Amniotic epithelial cell (primary cell): ENCODE measurements around the gene APIP.
"Not testable (repeated sequence)": the region's sequence is repeated elsewhere in the genome, so short reads cannot be mapped to it uniquely, and the experiment has no call there.

Experiments
- DNase-seq: peaks from one replicate; pipeline ENCODE4 v3.0.0-alpha.2; 2010; ENCODE audit warnings: low read depth

APIP gene

DNA sequence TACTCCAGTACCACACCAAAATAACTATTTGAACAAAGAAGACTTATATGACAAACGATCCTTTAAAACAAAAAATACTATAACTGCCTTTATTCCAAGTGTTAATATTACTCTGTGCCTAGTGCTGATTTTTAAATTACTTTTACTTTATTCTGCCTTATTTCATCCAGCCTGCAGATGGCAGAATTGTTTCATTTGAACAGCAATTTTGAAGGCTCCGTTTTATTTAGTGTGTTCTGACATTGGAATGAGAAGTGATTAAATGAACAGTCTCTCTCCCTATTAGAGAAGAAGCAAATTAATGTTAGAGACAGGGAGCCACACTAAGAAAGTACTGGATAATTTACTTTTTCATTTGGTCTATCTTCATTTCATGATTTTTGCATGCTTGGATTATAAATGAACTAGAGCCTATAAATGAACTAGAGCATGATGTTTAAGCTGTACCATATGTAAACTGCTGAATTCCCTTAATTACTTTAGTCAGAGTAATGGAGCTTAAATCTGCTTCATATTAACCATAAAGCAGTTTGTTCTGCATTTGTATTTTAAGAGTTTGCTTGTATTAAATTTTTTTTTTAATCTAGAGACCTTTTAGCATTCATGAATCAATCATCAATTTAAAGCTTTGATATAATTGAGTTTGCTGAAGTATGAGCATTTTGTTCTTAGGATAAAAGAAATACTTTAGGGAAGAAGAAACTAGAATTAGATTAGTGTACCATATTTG lies 10.1 kb upstream of the APIP start:
- peak; percentile 58 for DNase-seq

DNA sequence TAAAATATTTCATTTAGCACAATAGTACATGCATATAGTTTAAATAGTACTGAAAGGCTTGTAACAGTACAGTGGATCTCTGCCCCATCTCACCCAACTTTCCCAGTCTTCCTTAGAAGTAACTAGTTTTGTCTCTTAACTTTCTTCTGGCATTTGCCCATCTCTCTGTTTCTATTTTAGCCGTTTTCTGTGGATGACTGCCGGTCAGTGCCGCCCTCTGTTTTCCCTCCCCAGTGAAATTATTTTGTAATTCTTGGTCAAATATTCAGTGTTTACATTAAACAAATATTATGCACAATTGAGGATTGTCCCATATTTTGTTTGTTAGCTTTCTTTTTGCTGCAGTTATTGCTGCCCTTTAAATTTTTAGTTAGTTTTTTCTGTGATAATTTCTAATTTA lies 8.5 kb upstream of the APIP start:
- no peak for DNase-seq

DNA sequence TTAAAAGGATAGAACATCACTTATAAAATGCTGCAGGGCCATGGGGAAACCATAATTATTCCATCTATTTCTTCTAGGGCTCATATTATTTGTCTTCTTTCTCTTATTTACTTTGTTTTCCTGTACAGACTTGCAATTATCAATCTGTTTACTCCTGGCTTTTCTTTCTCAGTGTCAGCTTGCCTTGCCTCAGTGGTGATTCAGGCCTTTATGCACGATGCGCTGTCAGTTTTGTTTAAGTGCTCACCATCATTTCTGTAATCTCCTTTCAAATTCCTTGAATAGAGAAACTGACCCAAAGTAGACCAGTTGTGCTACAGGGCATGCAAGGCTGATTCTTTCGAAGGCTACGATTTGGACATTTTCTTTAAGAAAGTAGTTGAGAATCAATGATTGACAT lies 5.0 kb upstream of the APIP start:
- no peak for DNase-seq

DNA sequence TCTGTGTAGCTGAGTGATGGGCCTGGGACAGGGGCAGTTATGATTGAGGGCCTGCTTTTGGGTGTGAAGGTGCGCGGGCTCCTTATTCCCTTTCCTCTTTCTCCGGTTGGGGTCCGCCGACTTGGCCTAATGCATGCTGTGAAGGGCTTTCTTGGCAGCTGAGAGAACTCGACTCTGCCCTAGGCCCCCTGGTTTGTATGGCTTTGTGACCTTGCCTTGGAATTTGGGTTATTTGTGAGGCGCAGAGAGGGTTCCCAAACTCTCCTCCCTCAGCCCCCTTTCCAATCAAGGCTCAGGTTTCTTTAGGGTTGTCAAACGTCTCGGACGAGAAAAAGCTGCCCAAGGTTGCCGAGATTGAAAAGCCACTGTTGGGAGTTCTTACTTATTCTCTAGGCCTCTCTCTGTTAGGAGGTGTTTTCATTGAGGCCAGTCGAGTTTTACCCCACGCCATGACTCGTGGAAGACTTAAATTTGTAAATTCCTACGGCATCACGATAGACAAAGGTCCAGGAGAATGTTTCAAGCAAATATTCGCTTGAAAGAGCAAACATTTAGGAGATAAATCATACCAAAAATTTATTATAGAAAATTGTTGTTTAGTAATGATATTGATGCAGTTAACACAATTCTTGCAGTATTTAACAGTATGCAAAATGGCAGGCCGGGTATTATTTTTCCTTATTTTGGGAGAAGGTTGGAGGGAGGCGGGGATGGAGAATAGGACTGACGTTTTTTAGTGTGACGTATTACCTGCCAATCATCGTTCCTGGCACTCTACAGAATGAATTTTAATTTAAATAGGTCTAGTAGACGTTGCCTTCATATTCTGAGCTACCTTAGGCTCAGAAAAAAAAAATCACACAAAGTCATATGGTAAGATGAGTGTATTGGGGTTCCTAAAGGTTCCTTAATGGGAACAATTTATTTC lies 928 bp upstream of the APIP start:
- peak; percentile 50 for DNase-seq

DNA sequence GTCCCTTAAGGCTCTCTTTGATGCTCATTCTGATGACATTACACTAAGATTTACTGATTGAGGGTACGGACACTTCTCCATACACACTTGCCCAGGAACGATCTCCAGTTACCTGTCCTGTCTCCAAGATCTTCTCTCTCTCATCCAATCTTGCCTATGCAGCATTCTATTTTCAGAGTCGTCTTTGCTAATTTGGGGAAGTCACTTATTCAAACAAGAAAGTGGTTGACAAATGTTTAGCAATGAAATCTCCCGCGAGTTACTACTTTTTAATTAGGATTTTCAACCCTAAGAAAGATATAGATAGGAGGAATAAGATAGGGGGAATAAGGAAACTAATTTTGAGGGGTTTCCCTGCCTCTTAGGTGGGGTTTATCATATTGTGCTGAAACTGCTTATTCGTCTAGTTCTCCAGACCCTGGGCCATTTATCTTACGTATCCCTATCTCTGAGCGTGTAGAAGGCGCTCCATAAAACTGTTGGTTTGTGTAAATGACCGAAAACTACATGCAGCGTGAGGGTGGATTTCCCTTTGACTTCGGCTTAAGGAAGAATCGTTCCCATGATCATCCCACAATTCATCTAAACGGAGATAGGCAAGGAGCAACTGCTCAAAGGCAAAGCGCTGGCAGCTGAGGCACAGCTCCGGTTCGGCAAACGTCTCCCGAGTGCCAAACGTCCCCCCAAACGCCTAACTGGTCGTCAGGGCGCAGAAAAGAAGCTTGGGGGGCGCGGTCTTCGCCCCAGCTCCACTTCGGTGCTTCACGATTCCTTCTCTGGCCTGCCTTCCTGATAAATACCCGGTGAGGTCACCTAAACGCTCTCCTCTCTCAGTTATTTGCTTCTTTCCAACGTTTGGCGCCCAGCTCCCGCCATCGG lies 804 bp downstream of the APIP start:
- DNase-seq = peak; percentile 40

DNA sequence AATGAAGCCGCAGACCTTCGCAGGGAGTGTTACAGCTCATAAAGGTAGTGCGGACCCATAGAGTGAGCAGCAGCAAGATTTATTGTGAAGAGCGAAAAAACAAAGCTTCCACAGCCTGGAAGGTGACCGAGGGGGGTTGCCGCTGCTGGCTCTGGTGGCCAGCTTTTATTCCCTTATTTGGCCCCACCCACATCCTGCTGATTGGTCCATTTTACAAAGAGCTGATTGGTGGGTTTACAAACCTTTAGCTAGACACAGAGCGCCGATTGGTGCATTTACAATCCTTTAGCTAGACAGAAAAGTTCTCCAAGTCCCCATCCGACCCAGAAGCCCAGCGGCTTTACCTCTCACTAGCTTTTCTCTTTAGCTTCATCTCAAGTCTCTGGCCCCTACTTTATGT lies 2.6 kb downstream of the APIP start:
- not testable (repeated sequence) for DNase-seq

DNA sequence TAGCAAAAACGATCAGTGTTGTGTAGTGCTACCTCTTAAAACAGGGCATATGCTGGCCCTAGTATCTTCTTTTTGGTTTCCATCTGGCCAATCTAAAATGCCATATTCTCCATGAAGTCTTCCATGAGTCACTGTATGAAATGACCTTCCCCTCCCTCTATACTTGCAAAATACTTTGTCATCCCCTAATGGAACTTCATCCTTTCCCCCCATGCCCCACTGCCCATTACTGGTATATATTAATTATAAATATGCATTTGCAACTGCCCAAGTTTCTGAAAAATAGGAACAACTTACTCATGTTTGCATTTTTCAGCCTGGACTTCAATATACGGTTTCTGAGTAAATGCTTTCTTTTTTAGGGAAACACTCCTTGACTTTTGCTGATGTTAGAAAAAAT lies 4.5 kb downstream of the APIP start:
- no peak for DNase-seq

DNA sequence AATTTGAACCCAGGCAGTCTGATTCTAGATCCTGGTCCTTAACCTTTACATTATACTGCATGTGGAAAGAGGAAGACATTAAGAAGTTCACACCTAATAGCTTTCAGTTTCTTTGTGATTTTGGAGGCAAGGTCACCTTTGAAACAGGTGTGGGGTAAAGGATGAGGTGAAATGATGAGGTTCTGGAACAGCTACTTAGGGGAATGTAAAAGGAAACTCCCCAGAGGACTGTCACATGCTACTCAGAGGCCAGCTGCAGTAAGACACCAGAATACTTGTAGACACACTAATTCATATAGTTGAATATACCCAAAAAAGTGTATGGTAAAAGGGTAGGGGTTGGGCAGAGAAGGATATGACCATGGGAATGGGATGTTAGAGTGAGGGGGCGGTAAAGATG lies 5.4 kb downstream of the APIP start:
- DNase-seq = no peak

DNA sequence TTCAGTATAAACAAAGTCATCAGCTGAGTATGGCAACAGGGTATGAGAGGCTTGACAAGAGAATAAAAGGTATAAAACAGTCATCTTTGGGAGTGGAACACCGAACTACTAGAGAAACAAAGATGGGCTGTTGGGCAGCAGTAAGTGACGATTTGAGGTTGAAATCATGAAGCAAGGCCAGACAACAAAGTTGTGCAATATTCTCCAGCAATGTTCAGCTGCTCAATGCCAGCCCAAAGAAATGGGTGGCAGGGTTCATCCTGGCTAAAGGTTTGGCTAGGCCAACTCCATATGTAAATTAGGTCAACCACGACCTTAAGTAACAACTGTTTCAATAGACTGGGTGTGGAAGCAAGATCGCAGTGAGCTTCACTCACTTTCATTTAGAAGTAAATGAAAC lies 6.2 kb downstream of the APIP start:
- peak; percentile 46 for DNase-seq

DNA sequence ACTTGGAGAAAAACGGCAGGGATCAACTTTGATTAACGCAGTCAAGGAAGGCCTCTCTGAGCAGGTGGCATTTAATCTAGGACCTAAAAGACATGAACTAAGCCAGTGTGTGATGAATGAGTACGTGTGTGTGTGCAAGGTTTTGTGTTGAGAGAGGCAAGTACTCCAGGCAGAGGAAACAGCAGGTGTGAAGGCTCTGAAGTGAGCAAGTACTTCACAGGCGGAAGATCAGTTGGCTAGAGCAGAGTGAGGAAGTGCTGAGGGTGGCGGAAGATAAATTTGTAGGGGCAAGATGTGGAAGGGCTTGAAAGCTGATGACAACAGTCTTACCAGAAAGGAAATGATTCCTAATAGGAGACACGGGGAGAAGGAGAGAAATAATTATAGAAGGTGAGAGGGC lies 6.8 kb downstream of the APIP start:
- DNase-seq = no peak

DNA sequence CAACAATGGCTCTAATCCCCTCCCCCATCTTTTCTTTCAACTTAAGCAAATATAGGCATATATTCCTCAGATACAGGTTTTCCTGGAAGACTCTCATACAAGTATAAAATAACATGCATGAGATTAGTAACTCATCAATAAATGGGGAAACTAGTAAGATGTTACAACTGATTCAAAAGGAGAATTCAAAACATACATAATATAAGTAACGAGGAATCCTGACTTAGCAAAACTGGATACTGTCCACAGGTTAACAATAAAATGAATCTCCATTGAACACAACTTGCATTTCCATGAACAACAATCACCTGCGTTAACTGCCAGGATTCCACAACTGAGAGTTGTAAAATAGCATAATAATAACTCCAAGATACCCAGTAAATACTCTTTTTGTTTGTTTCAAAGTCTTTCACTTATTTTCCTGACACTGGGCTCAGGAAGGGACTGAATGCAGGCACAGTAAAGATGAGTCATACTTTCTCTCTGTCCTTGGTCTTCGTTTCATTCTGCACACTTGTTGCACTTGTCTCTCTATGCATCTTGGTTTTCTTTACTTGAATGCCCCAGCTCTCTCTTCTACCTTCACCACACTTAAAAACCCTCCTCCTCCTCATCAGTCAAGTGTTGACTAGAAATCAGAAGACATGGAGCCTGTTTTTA lies 8.1 kb downstream of the APIP start:
- DNase-seq = no peak

DNA sequence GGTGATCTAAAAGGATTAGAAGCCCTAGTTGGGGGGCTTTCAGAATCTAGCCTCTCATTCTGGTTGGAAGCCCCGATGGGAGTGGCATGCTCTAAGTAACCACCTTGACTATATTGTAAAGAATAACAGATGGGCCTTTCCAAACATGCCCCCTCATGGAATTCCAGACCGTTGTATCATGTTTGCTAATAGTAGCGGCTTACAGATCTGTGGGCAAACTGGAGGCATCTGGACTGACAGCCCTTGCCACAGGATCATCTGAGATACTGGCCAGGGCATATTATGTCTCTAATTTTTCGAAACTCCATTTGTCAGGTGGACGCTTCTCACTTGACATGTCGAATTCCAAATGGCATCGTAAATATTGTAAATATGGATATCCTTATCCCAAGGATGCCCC lies 10.5 kb downstream of the APIP start:
- DNase-seq = no peak

DNA sequence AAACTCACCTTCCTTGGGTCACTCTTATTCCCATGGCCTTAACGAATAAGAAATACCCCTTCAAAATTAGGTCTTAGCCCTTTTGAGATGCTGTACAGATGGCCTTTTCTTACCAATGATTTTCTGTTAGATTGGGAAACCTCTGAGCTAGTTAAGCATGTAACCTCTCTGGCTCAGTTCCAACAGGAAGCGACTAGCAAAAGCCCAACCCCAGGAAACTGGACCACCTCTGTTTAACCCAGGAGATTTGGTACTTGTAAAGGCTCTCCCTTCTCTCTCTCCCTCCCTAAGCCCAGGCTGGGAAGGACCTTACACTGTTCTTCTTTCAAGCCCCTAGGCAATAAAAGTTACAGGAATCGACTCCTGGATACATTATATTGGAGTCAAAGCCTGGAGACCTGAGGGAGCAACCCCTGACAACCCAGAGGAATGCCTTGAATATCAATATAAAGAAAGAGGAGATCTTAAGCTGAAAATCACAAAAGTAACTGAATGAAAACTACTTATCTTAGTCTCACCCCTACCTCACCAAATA lies 11.7 kb downstream of the APIP start:
- DNase-seq = no peak

DNA sequence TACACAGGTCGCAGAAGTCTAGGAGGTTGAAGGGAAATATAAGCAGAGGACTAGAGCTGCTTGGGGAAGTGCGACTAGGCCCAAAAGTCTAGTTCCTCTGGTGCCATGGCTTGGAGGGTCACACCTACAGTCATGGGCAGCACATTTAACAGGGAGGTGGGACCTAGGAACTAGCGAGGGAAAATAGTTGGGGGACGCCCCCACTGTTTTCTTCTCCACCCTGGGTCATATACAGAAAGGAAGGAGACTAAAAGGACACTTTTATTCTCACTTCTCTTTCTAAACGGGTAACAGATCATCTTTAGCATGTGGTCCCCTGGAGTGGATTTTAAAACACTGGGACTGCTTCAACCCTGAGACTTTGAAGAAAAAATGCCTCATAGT lies 16.6 kb downstream of the APIP start:
- DNase-seq = no peak

DNA sequence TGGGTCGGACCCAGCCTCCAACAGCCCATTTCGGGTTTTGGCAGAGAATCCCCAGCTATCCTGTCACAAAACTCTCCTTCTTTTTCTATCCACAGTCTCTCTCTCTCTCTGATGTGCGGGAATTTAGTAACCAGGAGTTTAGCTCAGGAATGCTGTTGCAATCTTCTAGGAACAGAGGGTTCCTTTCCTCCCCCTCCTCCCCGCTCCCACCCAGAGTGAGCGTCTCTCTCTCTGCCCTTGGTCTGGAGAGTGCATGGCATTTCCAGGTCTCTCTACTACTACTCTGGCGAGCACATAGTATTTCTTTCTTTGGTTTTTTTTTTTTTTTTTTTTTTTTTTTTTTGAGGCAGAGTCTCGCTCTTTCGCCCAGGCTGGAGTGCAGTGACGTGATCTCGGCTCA lies 17.7 kb downstream of the APIP start:
- peak; percentile 56 for DNase-seq

DNA sequence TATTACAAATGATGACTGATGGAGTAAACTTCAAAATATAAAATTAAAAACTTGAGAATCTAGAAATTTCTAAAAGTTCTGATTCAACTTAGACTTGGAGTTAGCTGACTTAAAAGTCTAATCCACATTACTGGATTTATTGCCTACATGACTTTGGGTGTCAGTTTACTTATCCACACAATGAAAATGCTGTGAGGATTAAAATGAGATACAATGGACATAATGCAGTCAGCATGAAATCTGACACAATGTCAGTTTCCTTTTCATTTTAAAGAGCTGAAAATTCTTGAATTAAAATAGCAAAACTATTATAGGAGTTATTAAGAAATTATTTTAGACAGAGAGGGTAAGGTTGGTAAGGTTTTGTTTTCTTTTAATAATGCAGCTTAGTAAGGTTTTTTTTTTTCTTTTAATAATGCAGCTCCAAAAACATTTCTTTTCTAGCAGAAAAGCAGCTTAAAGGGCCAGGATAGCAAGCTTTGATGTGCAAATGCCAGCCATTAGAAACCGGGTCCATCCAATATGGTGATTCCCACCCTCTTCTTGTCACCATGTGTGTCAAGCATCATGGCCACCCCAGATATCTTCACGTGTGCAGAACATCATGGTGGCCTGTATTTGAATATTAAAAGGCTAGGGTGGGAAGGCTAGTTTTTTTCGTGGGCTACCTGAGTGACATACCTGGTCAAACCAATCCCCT lies 18.9 kb downstream of the APIP start:
- no peak for DNase-seq

DNA sequence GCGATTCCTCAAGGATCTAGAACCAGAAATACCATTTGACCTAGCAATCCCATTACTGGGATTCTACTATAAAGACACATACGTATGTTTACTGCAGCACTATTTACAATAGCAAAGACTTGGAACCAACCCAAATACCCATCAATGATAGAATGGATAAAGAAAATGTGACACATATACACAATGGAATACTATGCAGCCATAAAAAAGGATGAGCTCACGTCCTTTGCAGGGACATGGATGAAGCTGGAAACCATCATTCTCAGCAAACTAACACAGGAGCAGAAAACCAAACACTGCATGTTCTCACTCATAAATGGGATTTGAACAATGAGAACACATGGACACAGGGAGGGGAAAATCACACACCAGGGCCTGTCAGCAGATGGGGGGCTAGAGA lies 20.0 kb downstream of the APIP start:
- DNase-seq = not testable (repeated sequence)

DNA sequence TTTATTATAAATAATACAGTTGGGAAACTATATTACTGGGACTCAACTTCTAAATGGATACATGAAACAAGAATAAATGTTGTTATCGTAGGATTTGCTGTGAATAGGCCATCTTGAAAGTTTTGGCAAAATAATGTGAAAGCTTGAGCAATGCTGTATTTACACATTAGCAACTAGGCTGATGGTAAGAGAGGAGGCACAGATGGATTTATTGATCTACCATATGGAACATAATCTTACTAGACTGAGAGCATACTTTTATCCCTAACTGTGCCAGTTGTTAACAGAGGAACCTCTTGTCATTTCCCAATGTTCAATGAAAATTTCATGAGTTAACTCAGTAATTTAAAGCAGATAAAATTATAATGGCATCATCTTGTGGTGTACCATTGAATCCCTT lies 22.8 kb downstream of the APIP start:
- no peak for DNase-seq

DNA sequence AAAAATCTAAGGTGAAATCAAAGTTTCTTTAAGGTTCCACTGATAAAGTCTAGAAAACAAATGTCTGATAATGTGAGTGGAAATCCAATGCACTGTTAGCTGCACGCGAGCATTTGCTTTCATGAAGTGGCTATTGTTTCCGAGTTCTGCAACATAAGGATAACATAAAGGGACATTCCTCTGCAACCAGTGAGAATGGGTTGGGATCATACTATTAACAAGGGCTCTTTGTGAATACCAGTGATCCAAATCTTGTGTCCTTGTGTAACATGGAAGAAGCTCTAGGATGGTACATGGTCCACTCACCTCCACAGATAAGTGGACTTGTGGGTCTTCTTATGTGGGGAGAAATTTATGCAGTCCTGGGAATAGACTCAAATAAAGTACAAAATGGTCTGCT lies 24.6 kb downstream of the APIP start:
- no peak for DNase-seq

DNA sequence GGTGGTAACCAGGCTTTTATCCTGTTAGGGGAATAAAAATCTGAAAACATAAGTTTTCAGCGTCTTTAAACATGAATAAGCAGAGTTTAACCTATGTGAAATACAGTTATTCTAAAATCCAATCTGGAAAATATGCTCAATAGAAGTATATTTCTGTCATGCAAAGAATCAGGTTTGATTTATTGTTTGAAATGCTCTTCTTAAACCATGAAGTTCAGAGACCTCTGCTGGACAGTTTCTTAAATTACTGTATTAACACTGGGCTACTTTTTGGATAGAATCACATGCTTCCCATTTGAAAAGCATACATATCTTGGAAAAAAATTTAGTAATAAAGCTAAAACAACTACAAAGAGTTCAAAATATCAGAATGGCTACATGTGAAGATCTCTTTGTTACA lies 25.4 kb downstream of the APIP start:
- peak; percentile 70 for DNase-seq

DNA sequence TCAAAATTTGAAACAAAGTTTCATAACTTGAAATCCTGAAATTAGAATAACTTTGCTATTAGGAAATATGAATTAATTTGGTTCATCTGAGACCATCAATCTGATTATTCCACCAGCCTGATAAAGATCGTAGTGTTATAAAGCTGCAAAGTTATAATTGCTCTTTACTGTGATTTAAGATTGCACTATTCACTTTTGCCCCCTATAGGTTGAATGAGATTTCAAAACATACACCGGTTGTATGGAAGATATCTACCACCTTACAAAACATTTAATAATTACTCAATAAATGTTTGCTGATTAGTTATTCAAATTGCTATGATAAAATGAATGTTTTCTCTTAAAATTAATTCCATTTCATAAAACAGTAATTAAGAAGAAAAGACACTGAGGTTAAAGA lies 26.1 kb downstream of the APIP start:
- DNase-seq = peak; percentile 37
